Stimulated activated CD8-positive, alpha-beta memory T cell treated with anti-CD3 and anti-CD28 coated beads, Interleukin-12 subunit alpha, Interleukin-12 subunit beta, amount 100 ng/mL, for 24 hours (primary cell): ENCODE measurements around the gene MS4A6A.

Source experiments
- DNase-seq: peaks from one replicate; pipeline ENCODE4 v3.0.0-alpha.2; 2020; ENCODE audit errors: extremely low read depth

Gene MS4A6A

GRCh38 chr11:60128376-60128775 is 54.5 kb downstream of the MS4A6A start:
- no peak for DNase-seq

- DNase-seq, result no peak
These were observed 55.5 kb downstream of the MS4A6A start for GRCh38 chr11:60127311-60127811.

- DNase-seq, result no peak
These were observed 56.8 kb downstream of the MS4A6A start for GRCh38 chr11:60125956-60126585.

GRCh38 chr11:60124802-60125432 is 58.0 kb downstream of the MS4A6A start:
- DNase-seq, result no peak
